Keratinocyte (primary cell): ENCODE results near the gene PDE1C. TPM values are rescaled to one million over a fixed set of nuclear protein-coding genes. Genes with fewer than 3 reads are reported as not detected.

ENCODE experiments used
- DNase-seq: peaks from one replicate; pipeline ENCODE4 v3.0.0-alpha.2; 2011; ENCODE audit warnings: low read depth, missing footprints, low spot score
- FAIRE-seq: peaks from 2 replicates; lab custom pipeline; 2011; peaks lifted over from hg19 to GRCh38; lab: Jason Lieb, UNC
- H2AFZ ChIP-seq: 2 replicates; pipeline ENCODE4 v1.6.0; 2012; ENCODE audit warnings: low read length, control low read depth, inconsistent platforms; ENCODE audit not compliant: control insufficient read depth
- H3K27ac ChIP-seq: 2 replicates; pipeline ENCODE4 v1.5.1; 2011; ENCODE audit warnings: low read length; ENCODE audit not compliant: control insufficient read depth, insufficient read depth
- H3K27me3 ChIP-seq: 3 replicates; pipeline ENCODE4 v1.6.0; 2011; ENCODE audit warnings: low read length; ENCODE audit not compliant: control insufficient read depth, insufficient read depth; ENCODE audit errors: extremely low read depth
- H3K36me3 ChIP-seq, 2 experiments: 2 replicates in 1 of 2; 3 replicates in 1 of 2; pipeline ENCODE4 v1.5.1; 2011; ENCODE audit warnings: low read length in 2 of 2, mild to moderate bottlenecking in 1 of 2; ENCODE audit not compliant: control insufficient read depth in 2 of 2, insufficient read depth in 2 of 2; ENCODE audit errors: extremely low read depth in 1 of 2
- H3K4me1 ChIP-seq: 3 replicates; pipeline ENCODE4 v1.5.1; 2011; ENCODE audit warnings: low read length; ENCODE audit not compliant: control insufficient read depth, insufficient read depth; ENCODE audit errors: extremely low read depth
- H3K4me2 ChIP-seq: 3 replicates; pipeline ENCODE4 v1.6.0; 2011; ENCODE audit warnings: low read depth, low read length; ENCODE audit not compliant: control insufficient read depth, insufficient read depth; ENCODE audit errors: extremely low read depth
- H3K4me3 ChIP-seq, 3 experiments: fragments of 200-600 bp in 1 of 3; sonication (generic) in 1 of 3; 2 replicates in 2 of 3; 3 replicates in 1 of 3; pipeline ENCODE4 v1.5.1; 2011 to 2016; ENCODE audit warnings: low read length in 3 of 3, mild to moderate bottlenecking in 3 of 3, control low read depth in 2 of 3, inconsistent platforms in 1 of 3, low read depth in 1 of 3, mixed read lengths in 1 of 3, mixed run types in 1 of 3, moderate library complexity in 1 of 3; ENCODE audit not compliant: control insufficient read depth in 2 of 3, insufficient read depth in 2 of 3; ENCODE audit errors: extremely low read depth in 1 of 3
- H3K79me2 ChIP-seq: 2 replicates; pipeline ENCODE4 v1.6.0; 2012; ENCODE audit warnings: low read length; ENCODE audit not compliant: control insufficient read depth, insufficient read depth
- H3K9ac ChIP-seq: 3 replicates; pipeline ENCODE4 v1.6.0; 2011; ENCODE audit warnings: low read length; ENCODE audit not compliant: control insufficient read depth, insufficient read depth; ENCODE audit errors: extremely low read depth
- H3K9me1 ChIP-seq: 3 replicates; pipeline ENCODE4 v1.6.0; 2011; ENCODE audit warnings: low read length; ENCODE audit not compliant: control insufficient read depth, insufficient read depth; ENCODE audit errors: extremely low read depth
- H3K9me3 ChIP-seq: 2 replicates; pipeline ENCODE4 v1.5.1; 2012; ENCODE audit warnings: low read depth, low read length; ENCODE audit not compliant: control insufficient read depth
- H4K20me1 ChIP-seq: 3 replicates; pipeline ENCODE4 v1.6.0; 2011; ENCODE audit warnings: low read length; ENCODE audit not compliant: control insufficient read depth, insufficient read depth; ENCODE audit errors: extremely low read depth
- EZH2 ChIP-seq: IDR thresholded peaks from one replicate; pipeline ENCODE4 v1.6.1; 2012; ENCODE audit warnings: inconsistent platforms, mild to moderate bottlenecking, low read length, moderate library complexity
- dilution Hi-C: fragments of 300-500 bp; cut with MboI; formaldehyde crosslinking; loops from one replicate; pipeline ENCODE4 v1.7.0; 2020; ENCODE audit warnings: low sequenced_read_pairs; ENCODE audit not compliant: extremely low pct_ligation_motif_present
- polyA plus RNA-seq, 5 experiments: library from polyadenylated mRNA; depleted of rRNA in 3 of 5; stranded (reverse) in 3 of 5; stranded (forward) in 1 of 5; unstranded in 1 of 5; fragments of >200 nt; gene quantifications; 1 replicate in 1 of 5; 2 replicates in 3 of 5; 3 replicates in 1 of 5; pipeline versions ENCODE4 v1.2.1 to v1.2.3, GENCODE V29; 2011 to 2012; ENCODE audit warnings: missing spikeins in 2 of 5, low read depth in 1 of 5, low replicate concordance in 1 of 5
- TF ChIP-seq, protein P1 (sequence below), 3 experiments: IDR thresholded peaks in 1 of 3; conservative IDR thresholded peaks in 1 of 3; optimal IDR thresholded peaks in 1 of 3; 2 replicates in 2 of 3; 3 replicates in 1 of 3; pipeline versions ENCODE3 to v1.5.1; 2011; ENCODE audit warnings: low read length in 3 of 3, mild to moderate bottlenecking in 3 of 3, moderate library complexity in 2 of 3, control low read depth in 1 of 3, inconsistent platforms in 1 of 3; ENCODE audit not compliant: insufficient read depth in 2 of 3; ENCODE audit errors: extremely low read depth in 1 of 3

The PDE1C gene
- polyA plus RNA-seq, 1 donor (not counting 4 experiments of a cell fraction or from before 2014, with no cell fraction given) = 2.5 TPM

DNA sequence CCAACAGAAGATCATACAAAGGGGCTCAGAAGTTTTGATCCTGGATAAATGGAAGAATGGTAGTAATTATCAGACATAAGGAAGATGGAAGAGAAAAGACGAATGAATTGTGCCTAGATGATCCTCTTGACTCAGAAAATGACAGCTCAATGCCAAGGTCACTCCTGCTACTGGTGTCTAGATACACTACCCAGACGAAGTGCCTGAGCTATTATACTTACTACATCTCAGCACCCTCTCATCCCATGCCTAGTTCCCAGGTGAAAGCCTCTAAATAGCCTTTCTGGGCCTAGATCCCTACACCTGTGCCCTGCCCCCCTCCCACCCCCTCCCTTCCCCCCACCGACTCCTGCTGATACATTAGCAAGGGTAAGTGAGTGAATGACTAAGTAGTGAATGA lies 25.5 kb downstream of the PDE1C start:
- H3K4me3 ChIP-seq = no peak overlapping the region
- no peaks in the 10 kb centered on the region for H4K20me1 ChIP-seq
- H3K9me3 ChIP-seq = no peaks in the 10 kb centered on the region
- H3K4me2 ChIP-seq = no peak overlapping the region
- no peak overlapping the region for H3K9ac ChIP-seq
- H3K27ac ChIP-seq = no peak overlapping the region
- no peaks in the 10 kb centered on the region for H3K79me2 ChIP-seq
- dilution Hi-C loops = no loop called here
- no peaks in the 10 kb centered on the region for H3K4me1 ChIP-seq
- TF ChIP-seq, protein P1, sequence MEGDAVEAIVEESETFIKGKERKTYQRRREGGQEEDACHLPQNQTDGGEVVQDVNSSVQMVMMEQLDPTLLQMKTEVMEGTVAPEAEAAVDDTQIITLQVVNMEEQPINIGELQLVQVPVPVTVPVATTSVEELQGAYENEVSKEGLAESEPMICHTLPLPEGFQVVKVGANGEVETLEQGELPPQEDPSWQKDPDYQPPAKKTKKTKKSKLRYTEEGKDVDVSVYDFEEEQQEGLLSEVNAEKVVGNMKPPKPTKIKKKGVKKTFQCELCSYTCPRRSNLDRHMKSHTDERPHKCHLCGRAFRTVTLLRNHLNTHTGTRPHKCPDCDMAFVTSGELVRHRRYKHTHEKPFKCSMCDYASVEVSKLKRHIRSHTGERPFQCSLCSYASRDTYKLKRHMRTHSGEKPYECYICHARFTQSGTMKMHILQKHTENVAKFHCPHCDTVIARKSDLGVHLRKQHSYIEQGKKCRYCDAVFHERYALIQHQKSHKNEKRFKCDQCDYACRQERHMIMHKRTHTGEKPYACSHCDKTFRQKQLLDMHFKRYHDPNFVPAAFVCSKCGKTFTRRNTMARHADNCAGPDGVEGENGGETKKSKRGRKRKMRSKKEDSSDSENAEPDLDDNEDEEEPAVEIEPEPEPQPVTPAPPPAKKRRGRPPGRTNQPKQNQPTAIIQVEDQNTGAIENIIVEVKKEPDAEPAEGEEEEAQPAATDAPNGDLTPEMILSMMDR (optimal IDR thresholded peaks at IDR 0.05 in 1 of 3, IDR thresholded peaks at IDR 0.05 in 1 of 3, conservative IDR thresholded peaks at IDR 0.05 in 1 of 3; ENCODE audit: extremely low read depth in 1 of 3, insufficient read depth in 2 of 3, low read length in 3 of 3) = no peak
- no peak for TF ChIP-seq EZH2
- FAIRE-seq (no peak), DNase-seq (no peak)
- no peak overlapping the region for H2AFZ ChIP-seq
- H3K27me3 ChIP-seq = no peaks in the 10 kb centered on the region
- H3K36me3 ChIP-seq = no peaks in the 10 kb centered on the region
- no peaks in the 10 kb centered on the region for H3K9me1 ChIP-seq

DNA sequence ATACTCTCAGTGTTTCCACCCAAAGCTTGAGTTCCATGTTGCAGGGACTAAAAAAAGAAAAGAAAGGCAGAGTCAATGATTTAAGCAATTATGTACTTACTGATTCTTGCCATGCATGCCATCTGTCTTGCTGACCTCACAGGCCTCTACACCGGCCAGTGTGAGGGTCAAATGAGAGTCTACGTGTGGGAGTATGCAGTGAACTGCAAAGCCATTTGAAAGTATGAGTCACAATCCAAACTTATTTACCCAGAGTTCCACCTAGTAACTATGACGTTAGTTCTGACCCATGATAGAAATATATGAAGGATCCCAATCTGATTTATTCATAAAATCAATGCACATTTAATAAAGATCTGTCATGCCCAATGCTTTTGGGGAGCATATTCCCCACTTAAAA lies 26.5 kb downstream of the PDE1C start:
- H3K4me1 ChIP-seq = no peaks in the 10 kb centered on the region
- no peaks in the 10 kb centered on the region for H3K27me3 ChIP-seq
- no peak overlapping the region for H3K4me2 ChIP-seq
- H3K9me1 ChIP-seq = no peaks in the 10 kb centered on the region
- H3K9me3 ChIP-seq = no peaks in the 10 kb centered on the region
- no peaks in the 10 kb centered on the region for H3K79me2 ChIP-seq
- no peak overlapping the region for H3K27ac ChIP-seq
- no peak overlapping the region for H2AFZ ChIP-seq
- TF ChIP-seq, protein P1 (optimal IDR thresholded peaks at IDR 0.05 in 1 of 3, IDR thresholded peaks at IDR 0.05 in 1 of 3, conservative IDR thresholded peaks at IDR 0.05 in 1 of 3; ENCODE audit: extremely low read depth in 1 of 3, insufficient read depth in 2 of 3, low read length in 3 of 3) = no peak
- no peak for TF ChIP-seq EZH2
- H3K4me3 ChIP-seq = no peak overlapping the region
- no peaks in the 10 kb centered on the region for H4K20me1 ChIP-seq
- dilution Hi-C loops = no loop called here
- no peak overlapping the region for H3K9ac ChIP-seq
- no peaks in the 10 kb centered on the region for H3K36me3 ChIP-seq
- DNase-seq (no peak), FAIRE-seq (no peak)
